NCI-H2107 (cell line): ENCODE data around the gene MAGI1.

ENCODE experiments used
- DNase-seq: peaks from one replicate; lab custom pipeline; 2025; lab: John Stamatoyannopoulos, UW

MAGI1 gene

GRCh38 chr3:65478551-65479500 lies 559.9 kb downstream of the MAGI1 start:
- no peak for DNase-seq

GRCh38 chr3:65473736-65474135 lies 565.0 kb downstream of the MAGI1 start:
- no peak for DNase-seq

- DNase-seq, result no peak
Measured at GRCh38 chr3:65472501-65472900, 566.2 kb downstream of the MAGI1 start.

GRCh38 chr3:65466300-65466988 lies 572.3 kb downstream of the MAGI1 start:
- no peak for DNase-seq

- no peak for DNase-seq
Measured at GRCh38 chr3:65449841-65450428, 588.8 kb downstream of the MAGI1 start.

- DNase-seq, result no peak
Measured at GRCh38 chr3:65448120-65448519, 590.6 kb downstream of the MAGI1 start.

GRCh38 chr3:65445573-65446169 lies 593.0 kb downstream of the MAGI1 start:
- no peak for DNase-seq

- no peak for DNase-seq
Measured at GRCh38 chr3:65444447-65444815, 594.3 kb downstream of the MAGI1 start.

GRCh38 chr3:65443739-65444446 lies 594.8 kb downstream of the MAGI1 start:
- no peak for DNase-seq

GRCh38 chr3:65439641-65440284 lies 599.0 kb downstream of the MAGI1 start:
- no peak for DNase-seq

GRCh38 chr3:65438612-65439011 lies 600.1 kb downstream of the MAGI1 start:
- DNase-seq, result no peak

- no peak for DNase-seq
Measured at GRCh38 chr3:65438096-65438495, 600.6 kb downstream of the MAGI1 start.

GRCh38 chr3:65436580-65436979 lies 602.1 kb downstream of the MAGI1 start:
- DNase-seq, result no peak

GRCh38 chr3:65433480-65433879 lies 605.2 kb downstream of the MAGI1 start:
- no peak for DNase-seq

GRCh38 chr3:65432388-65433003 lies 606.2 kb downstream of the MAGI1 start:
- DNase-seq, result no peak

GRCh38 chr3:65425880-65426279 lies 612.8 kb downstream of the MAGI1 start:
- no peak for DNase-seq

GRCh38 chr3:65422154-65422553 lies 616.6 kb downstream of the MAGI1 start:
- DNase-seq, result no peak

GRCh38 chr3:65419233-65419632 lies 619.5 kb downstream of the MAGI1 start:
- DNase-seq, result no peak

- no peak for DNase-seq
Measured at GRCh38 chr3:65413891-65414290, 624.8 kb downstream of the MAGI1 start.

- DNase-seq, result no peak
Measured at GRCh38 chr3:65412588-65412987, 626.1 kb downstream of the MAGI1 start.

GRCh38 chr3:65411367-65411766 lies 627.4 kb downstream of the MAGI1 start:
- DNase-seq, result no peak
